HepG2 (cell line): ENCODE results near the gene NCBP3. TPM values are rescaled to one million over a fixed set of nuclear protein-coding genes. Genes with fewer than 3 reads are reported as not detected.

ENCODE experiments used
- ATF5 ChIP-seq: sonication (generic); formaldehyde crosslinking; IDR thresholded peaks from 2 replicates; pipeline ENCODE4 v1.4.0; 2020; ENCODE audit warnings: mild to moderate bottlenecking, low read depth, missing genetic modification reagents
- CBX1 ChIP-seq: IDR thresholded peaks from one replicate; pipeline ENCODE4 v1.6.1; 2016; ENCODE audit warnings: antibody characterized with exemption, low read depth
- CENPBD1 ChIP-seq: sonication (generic); formaldehyde crosslinking; IDR thresholded peaks from 2 replicates; pipeline ENCODE4 v1.8.0; 2022; ENCODE audit warnings: missing genetic modification reagents, low read depth, mild to moderate bottlenecking, borderline replicate concordance
- CHCHD3 ChIP-seq: sonication (generic); formaldehyde crosslinking; IDR thresholded peaks from 2 replicates; pipeline ENCODE4 v1.8.0; 2022; ENCODE audit warnings: mild to moderate bottlenecking, missing genetic modification reagents, moderate library complexity
- DNMT1 ChIP-seq: sonication (generic); formaldehyde crosslinking; IDR thresholded peaks from 2 replicates; pipeline ENCODE4 v1.5.1; 2020; ENCODE audit warnings: mild to moderate bottlenecking, missing genetic modification reagents
- ELF3 ChIP-seq: IDR thresholded peaks from 2 replicates; pipeline ENCODE4 v1.6.1; 2016; ENCODE audit warnings: missing genetic modification reagents, missing compliant biosample characterization
- GZF1 ChIP-seq: sonication (generic); formaldehyde crosslinking; IDR thresholded peaks from 2 replicates; pipeline ENCODE4 v1.5.1; 2020; ENCODE audit warnings: mild to moderate bottlenecking, missing genetic modification reagents
- HNF1B ChIP-seq: sonication (generic); formaldehyde crosslinking; IDR thresholded peaks from 2 replicates; pipeline ENCODE4 v1.5.1; 2020; ENCODE audit warnings: mild to moderate bottlenecking, moderate library complexity, missing genetic modification reagents
- JARID2 ChIP-seq: sonication (generic); formaldehyde crosslinking; IDR thresholded peaks from 2 replicates; pipeline ENCODE4 v1.8.1; 2023; ENCODE audit warnings: missing genetic modification reagents, inconsistent platforms; ENCODE audit not compliant: insufficient replicate concordance
- MXD1 ChIP-seq: sonication (generic); formaldehyde crosslinking; IDR thresholded peaks from 2 replicates; pipeline ENCODE4 v1.4.0; 2020; ENCODE audit warnings: mild to moderate bottlenecking, missing genetic modification reagents
- NCOR1 ChIP-seq: fragments of 200-600 bp; sonication (generic); IDR thresholded peaks from 2 replicates; pipeline ENCODE4 v1.7.0; 2017; ENCODE audit warnings: antibody characterized with exemption, low read length, borderline replicate concordance
- NFKB2 ChIP-seq: sonication (generic); formaldehyde crosslinking; IDR thresholded peaks from 2 replicates; pipeline ENCODE4 v1.4.0; 2020; ENCODE audit warnings: missing genetic modification reagents, borderline replicate concordance
- NR1H2 ChIP-seq: sonication (generic); formaldehyde crosslinking; IDR thresholded peaks from 2 replicates; pipeline ENCODE4 v1.8.1; 2022; ENCODE audit warnings: low read depth, missing genetic modification reagents, borderline replicate concordance
- PTBP1 ChIP-seq: fragments of 200-400 bp; formaldehyde crosslinking; IDR thresholded peaks from 2 replicates; pipeline ENCODE4 v1.6.1; 2018; ENCODE audit warnings: low read length, low read depth; ENCODE audit not compliant: poor library complexity, severe bottlenecking
- RAD51 ChIP-seq: fragments of 450-650 bp; IDR thresholded peaks from 2 replicates; pipeline ENCODE4 v1.6.1; 2016; ENCODE audit warnings: borderline replicate concordance
- SP5 ChIP-seq: IDR thresholded peaks from 2 replicates; pipeline ENCODE4 v1.6.1; 2016; ENCODE audit warnings: low read depth, borderline replicate concordance
- SRY ChIP-seq: sonication (generic); formaldehyde crosslinking; IDR thresholded peaks from 2 replicates; pipeline ENCODE4 v1.8.0; 2022; ENCODE audit warnings: mild to moderate bottlenecking, missing genetic modification reagents
- STAT5B ChIP-seq: sonication (generic); formaldehyde crosslinking; IDR thresholded peaks from 2 replicates; pipeline ENCODE4 v1.4.0; 2020; ENCODE audit warnings: missing genetic modification reagents
- SUZ12 ChIP-seq: fragments of 150-350 bp; IDR thresholded peaks from 2 replicates; pipeline ENCODE4 v1.6.1; 2014; ENCODE audit warnings: low read depth, low read length
- ZC3H4 ChIP-seq: sonication (generic); formaldehyde crosslinking; IDR thresholded peaks from 2 replicates; pipeline ENCODE4 v1.4.0; 2020; ENCODE audit warnings: missing genetic modification reagents, borderline replicate concordance
- ZFAT ChIP-seq: sonication (generic); formaldehyde crosslinking; conservative IDR thresholded peaks from 2 replicates; pipeline ENCODE4 v1.8.1; 2023; ENCODE audit warnings: missing genetic modification reagents, inconsistent platforms
- ZFP1 ChIP-seq: IDR thresholded peaks from 2 replicates; pipeline ENCODE4 v1.6.1; 2016
- ZIK1 ChIP-seq: sonication (generic); formaldehyde crosslinking; IDR thresholded peaks from 2 replicates; pipeline ENCODE4 v1.5.0; 2020; ENCODE audit warnings: mild to moderate bottlenecking, low read depth, missing genetic modification reagents, borderline replicate concordance
- ZKSCAN8 ChIP-seq: IDR thresholded peaks from 2 replicates; pipeline ENCODE4 v1.6.1; 2016; ENCODE audit warnings: borderline replicate concordance, missing genetic modification reagents, missing compliant biosample characterization
- ZNF12 ChIP-seq: sonication (generic); formaldehyde crosslinking; IDR thresholded peaks from 2 replicates; pipeline ENCODE4 v1.5.0; 2020; ENCODE audit warnings: missing genetic modification reagents
- ZNF460 ChIP-seq: sonication (generic); formaldehyde crosslinking; IDR thresholded peaks from 2 replicates; pipeline ENCODE4 v1.5.1; 2020; ENCODE audit warnings: missing genetic modification reagents, mild to moderate bottlenecking, borderline replicate concordance
- ZNF619 ChIP-seq: sonication (generic); formaldehyde crosslinking; IDR thresholded peaks from 2 replicates; pipeline ENCODE4 v1.4.0; 2020; ENCODE audit warnings: mild to moderate bottlenecking, missing genetic modification reagents
- ZNF674 ChIP-seq: sonication (generic); formaldehyde crosslinking; IDR thresholded peaks from 2 replicates; pipeline ENCODE4 v1.5.0; 2020; ENCODE audit warnings: low read depth, mild to moderate bottlenecking, missing genetic modification reagents
- ZZZ3 ChIP-seq: sonication (generic); formaldehyde crosslinking; IDR thresholded peaks from 2 replicates; pipeline ENCODE4 v1.4.0; 2020; ENCODE audit warnings: missing genetic modification reagents, mild to moderate bottlenecking, borderline replicate concordance
- polyA plus RNA-seq, 8 experiments: library from polyadenylated mRNA; depleted of rRNA in 3 of 8; stranded (reverse) in 7 of 8; unstranded in 1 of 8; fragments of >200 nt; fragmentation: Illumina TruSeq in 4 of 8; extraction: Trizol in 4 of 8; gene quantifications; 2 replicates each; pipeline versions ENCODE4 v1.2.1 to v1.2.3, GENCODE V29; 2011 to 2016; ENCODE audit warnings: low read depth in 4 of 8, missing spikeins in 1 of 8, mixed read lengths in 1 of 8; ENCODE audit not compliant: insufficient read depth in 1 of 8
- total RNA-seq, 5 experiments: library from RNA; depleted of rRNA; stranded (reverse); fragments of >200 nt; fragmentation: Illumina TruSeq; extraction: Trizol; gene quantifications; 2 replicates each; pipeline ENCODE4 v1.2.3, GENCODE V29; 2016; ENCODE audit warnings: low read depth in 1 of 5

The NCBP3 gene
- total and polyA plus RNA-seq, 2 of the 13 experiments (the other 11 are each of a cell fraction or from before 2014, with no cell fraction given), result 19.5 to 24.8 TPM

- peak; percentile 68; the same call in 1 of the 2 replicates for TF ChIP-seq SP5 (CRISPR knock-in tag)
- no peak for TF ChIP-seq ZNF619
- peak; percentile 95 for TF ChIP-seq ELF3 (CRISPR knock-in tag)
- no peak for TF ChIP-seq ZNF674 (CRISPR knock-in tag)
- no peak; the same call in 1 of the 2 replicates for TF ChIP-seq SRY (CRISPR knock-in tag)
- TF ChIP-seq PTBP1, result no peak
- TF ChIP-seq ZC3H4 (CRISPR knock-in tag), result peak; percentile 89
- no peak for TF ChIP-seq ZZZ3 (CRISPR knock-in tag)
- peak; percentile 23; the same call in 1 of the 2 replicates for TF ChIP-seq ZNF12
- peak; percentile 94; the same call in 1 of the 2 replicates for TF ChIP-seq NCOR1
- peak; percentile 17 for TF ChIP-seq CBX1
- peak; percentile 37; the same call in 1 of the 2 replicates for TF ChIP-seq ZIK1 (CRISPR knock-in tag)
- no peak; the same call in 1 of the 2 replicates for TF ChIP-seq MXD1 (CRISPR knock-in tag)
- TF ChIP-seq HNF1B (CRISPR knock-in tag), result peak; percentile 97
- TF ChIP-seq NFKB2, result peak; percentile 84; the same call in 1 of the 2 replicates
- TF ChIP-seq JARID2 (CRISPR knock-in tag), result peak; percentile 36
- no peak for TF ChIP-seq DNMT1 (CRISPR knock-in tag)
- TF ChIP-seq ATF5 (CRISPR knock-in tag), result no peak
- peak; percentile 59; the same call in 1 of the 2 replicates for TF ChIP-seq ZNF460
- no peak for TF ChIP-seq SUZ12
- TF ChIP-seq ZKSCAN8, result peak; percentile 98
- no peak for TF ChIP-seq GZF1 (CRISPR knock-in tag)
- TF ChIP-seq RAD51, result no peak
- no peak for TF ChIP-seq CENPBD1 (CRISPR knock-in tag)
- TF ChIP-seq ZFAT (CRISPR knock-in tag), result no peak
- 0 out of 2 replicates have a peak, but pooled peaks have one; percentile 50 for TF ChIP-seq NR1H2
- no peak for TF ChIP-seq CHCHD3 (CRISPR knock-in tag)
- peak; percentile 94 for TF ChIP-seq ZFP1
- TF ChIP-seq STAT5B, result peak; percentile 67; the same call in 1 of the 2 replicates
Measured at GRCh38 chr17:3802461-3803307, 43.4 kb downstream of the NCBP3 start (continued).
